CD4-positive, alpha-beta T cell treated with Interleukin-17A for 4 hours (primary cell): ENCODE data around the gene STEAP1.
"Not testable (repeated sequence)": the region's sequence is repeated elsewhere in the genome, so short reads cannot be mapped to it uniquely, and the experiment has no call there.

Experiments used
- DNase-seq: peaks from one replicate; pipeline ENCODE4 v3.0.0-alpha.2; 2020; ENCODE audit warnings: mixed read lengths

The STEAP1 gene

GRCh38 chr7:90175667-90176066 lies 21.4 kb downstream of the STEAP1 start:
- DNase-seq: no peak

DNA sequence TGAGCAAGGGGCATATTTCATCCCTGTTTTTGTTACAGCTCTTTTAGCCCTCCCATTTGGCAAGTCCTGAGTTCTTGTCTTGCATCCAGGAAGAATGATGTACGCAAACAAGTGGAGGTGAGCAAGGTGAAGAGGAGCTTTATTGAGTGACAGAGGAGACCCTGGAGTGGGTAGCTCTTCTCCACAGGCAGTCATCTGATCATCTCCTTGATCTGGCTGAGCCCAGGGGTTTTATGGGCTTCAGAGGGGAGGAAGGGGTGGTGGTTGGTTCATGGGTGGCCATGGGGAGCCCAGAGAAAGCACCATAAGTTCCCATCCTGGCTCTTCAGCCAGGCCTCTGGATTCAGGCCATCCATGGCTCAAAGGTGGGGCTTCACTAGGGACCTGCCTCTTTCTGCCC lies 21.9 kb downstream of the STEAP1 start:
- no peak for DNase-seq

GRCh38 chr7:90178166-90178565 lies 23.9 kb downstream of the STEAP1 start:
- no peak for DNase-seq

DNA sequence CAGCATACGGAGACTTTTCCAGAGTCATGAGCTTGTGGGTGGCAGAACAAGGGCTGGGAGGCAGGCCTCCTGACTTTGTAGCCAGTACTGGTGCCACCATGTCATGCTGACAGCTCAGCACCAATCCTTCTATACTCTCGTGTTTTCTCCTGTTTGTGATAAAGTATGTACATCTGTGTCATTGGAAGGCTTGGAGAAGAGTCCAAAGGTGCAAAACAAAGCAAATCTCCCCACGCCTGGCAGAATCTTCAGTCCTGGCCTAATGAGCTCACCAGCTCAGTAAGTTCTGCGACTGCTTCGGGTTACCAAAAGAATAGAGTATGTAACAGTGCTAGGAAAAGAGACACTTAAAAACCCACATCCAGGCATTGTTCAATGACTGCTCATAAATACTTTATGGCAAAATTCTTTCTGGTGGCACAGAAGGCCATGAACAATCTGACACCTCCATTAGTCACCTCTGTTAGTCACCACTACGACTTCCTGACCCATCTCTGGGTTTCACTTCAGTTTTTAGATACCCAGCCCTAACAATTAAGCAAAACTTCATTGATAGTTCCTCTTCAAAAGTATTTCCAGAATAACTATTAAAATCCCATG lies 24.5 kb downstream of the STEAP1 start:
- DNase-seq: no peak

GRCh38 chr7:90180011-90180585 lies 25.8 kb downstream of the STEAP1 start:
- DNase-seq: no peak

DNA sequence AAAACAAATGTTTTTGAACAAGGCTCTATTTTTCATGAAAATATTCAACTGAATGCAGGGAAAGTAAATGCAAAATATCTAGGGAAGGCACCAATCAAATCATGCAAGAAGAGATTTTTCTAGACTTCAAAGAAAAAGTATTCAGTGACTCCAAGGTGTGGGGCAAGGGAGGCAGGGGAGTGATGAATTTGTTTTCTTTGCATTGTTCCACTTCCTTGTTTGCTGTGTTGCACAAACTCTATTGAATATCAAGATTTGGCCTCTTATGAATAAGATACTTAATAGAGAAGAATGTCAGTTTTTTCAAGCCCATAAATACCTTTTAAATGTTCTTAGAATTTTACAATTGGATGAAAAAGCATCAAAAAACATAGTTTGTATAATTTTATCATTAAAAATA lies 26.4 kb downstream of the STEAP1 start:
- no peak for DNase-seq

- DNase-seq: no peak
Measured at GRCh38 chr7:90181485-90181884, 27.2 kb downstream of the STEAP1 start.

DNA sequence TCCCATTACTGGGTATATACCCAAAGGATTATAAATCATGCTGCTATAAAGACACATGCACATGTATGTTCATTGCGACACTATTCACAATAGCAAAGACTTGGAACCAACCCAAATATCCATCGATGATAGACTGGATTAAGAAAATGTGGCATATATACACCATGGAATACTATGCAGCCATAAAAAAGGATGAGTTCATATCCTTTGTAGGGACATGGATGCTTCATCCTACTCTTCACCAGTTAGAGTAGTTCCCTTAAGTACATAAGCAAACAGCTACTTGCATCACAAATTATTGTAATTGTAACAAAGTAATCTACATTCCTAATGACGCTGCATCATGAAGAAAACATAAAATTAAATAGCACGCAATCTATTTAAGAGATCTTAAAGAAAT lies 32.0 kb downstream of the STEAP1 start:
- not testable (repeated sequence) for DNase-seq

DNA sequence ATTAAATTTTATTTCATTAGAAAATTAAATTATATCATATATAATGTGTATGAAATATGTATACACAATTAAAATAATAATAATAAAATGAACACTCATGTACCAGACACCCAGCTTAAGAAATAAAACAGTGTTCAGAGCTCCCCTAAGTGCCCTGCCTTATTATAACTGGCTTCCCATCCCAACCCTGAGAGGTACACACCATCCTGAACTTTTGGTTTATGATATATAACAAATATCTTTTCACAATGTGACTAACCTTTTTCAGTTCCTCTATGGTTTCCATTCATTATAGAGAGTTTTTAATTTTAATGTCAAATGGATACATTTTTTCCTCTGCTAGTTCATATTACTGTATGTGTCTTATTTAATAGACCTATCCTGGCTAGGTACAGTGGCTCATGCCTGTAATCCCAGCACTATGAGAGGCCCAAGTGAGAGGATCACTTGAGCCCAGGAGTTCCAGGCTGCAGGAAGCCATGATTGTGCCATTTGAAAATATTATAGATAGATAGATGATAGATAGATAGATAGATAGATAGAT lies 33.3 kb downstream of the STEAP1 start:
- no peak for DNase-seq

- DNase-seq: no peak
Measured at GRCh38 chr7:90188281-90188680, 34.0 kb downstream of the STEAP1 start.

DNA sequence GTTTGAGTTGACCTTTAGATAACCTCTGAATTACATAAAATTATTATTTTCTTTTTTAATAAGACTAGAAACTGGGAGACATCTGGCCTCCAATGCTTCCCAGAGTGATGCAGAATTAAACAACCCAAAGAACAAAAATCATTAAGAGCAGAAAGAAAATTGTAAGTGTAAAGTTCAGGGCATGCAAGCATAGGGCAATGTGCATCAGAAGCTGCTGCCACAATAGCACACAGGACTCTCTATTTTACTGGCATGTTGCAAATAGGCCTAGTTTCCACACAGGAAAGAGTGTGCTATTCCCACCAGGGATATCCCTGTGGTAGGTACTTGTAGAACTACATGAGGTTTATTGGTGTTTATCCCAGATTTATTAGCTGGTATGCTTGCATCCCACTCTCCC lies 36.7 kb downstream of the STEAP1 start:
- DNase-seq: no peak

DNA sequence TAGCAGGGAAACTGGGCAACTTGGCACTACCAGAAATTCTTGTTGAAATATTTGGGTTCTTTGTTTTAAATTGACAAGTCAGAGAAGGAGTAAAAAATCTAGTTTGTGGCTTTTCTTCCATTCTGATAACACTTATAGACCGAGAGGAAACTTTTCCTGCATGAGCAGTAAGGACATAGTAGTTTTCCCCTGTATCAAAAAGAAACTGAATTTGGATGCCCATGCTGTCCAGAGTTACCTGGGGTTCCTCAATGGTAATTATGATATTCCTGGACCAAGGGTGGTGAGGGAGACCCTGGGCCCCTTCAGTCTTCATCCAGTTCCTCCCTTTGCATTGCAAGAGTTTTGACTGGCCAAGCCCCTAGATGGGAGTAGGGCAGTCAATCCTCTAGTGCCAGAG lies 37.4 kb downstream of the STEAP1 start:
- DNase-seq: no peak

DNA sequence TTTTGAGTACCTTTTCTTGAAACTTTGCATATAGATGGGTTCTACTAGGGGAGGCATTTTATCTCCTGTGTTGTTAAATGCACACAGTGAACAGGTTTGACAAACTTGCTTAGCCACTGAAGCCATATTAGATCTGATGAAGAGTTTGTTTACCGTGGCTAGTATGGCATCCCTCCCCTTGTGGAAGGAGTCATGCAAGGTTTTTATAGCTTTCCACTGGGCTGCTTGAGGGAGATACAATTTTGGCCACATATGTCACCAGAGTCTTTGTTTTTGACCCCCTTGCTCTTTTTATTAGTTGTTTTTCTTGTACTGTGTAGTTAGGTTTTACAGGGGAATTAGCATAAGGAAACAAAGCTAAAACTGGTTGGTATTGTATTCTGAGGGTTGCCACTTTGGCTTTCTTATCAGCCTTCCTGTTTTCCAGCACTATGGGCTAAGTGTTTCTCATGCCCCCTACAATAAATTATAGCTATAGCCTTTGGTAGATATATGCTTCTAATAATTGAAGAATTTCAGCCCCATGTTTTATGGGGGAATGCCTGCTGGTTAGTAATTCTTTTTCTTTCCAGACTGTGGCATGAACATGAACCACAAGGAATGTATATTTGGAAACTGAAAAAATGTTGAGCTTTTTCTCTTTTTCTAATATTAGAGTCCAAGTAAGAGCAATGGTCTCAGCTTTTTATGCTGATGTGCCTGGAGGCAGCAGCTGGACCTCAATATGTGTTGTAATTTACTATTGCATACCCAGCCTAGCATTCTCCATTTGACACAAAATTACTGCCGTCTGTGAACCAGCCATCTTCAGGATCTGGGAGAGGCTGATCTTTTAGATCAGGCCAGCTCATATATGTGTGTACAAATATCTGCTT lies 38.8 kb downstream of the STEAP1 start:
- DNase-seq: no peak

DNA sequence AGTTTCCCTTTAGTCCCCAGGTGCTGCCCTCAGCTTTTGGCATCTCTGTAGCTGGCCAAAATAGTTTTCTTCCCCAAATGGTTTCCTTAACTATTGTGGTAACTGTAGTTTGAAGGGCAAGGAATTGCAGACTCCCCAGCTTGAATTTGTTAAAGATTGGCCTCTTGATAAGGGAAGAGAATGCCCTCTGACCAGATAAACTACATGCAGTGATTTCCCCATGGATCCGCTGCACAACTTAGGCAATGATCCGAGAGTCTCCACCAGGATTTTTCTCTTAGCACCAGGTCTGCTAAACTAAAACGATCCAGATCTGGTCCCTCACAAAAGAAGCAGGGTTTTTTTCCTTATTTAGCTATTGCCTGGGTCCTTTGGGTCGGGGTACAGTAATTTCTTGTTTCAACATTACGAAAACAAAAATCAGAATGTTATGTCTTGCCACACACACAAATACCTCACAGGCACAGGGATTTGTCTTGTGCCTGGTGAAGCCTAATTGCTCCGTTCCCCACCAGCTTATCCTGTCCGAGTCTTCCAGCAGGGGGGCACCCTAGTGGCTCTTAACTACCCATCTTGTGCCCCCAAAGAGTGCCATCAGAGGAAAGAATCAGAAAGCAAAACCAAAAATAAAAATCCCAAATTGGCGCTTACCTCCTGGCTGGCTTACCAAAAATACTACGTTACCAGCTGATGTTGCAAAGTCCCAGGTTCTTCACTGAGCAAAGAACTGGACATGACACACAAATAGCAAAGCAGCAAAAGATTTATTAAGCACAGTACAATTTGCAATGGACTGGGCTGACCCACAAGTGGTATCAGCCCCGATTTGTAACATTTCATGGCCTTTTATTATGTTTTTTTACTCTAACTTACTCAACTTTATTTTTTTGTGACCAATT lies 40.9 kb downstream of the STEAP1 start:
- no peak for DNase-seq

DNA sequence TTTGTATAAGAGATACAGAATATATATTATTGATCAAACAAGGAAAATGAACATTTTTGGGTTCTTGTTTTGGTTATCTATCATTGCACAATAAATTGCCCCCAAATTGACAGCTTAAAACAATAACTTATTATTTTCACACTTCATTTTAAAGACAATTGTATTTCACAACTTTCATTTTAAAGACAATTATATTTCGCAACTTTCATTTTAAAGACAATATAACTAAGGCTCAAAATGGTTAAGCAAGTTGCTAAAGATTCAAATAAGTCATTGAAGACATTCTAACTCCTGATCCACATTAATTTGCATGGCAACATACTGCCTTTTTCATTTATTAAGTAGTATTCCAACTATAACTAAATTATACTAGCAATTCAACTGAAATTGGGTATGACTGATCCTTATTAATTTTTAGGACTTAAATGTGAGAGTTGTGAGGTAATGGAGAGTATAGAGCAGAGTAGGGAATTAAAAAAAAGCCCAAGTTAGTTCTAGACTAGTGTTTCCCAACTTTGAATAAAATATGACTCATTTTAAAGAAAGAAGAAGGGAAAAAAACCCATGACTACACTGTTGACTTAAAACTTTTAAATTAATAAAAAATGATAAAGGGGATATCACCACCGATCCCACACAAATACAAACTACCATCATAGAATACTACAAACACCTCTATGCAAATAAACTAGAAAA lies 47.4 kb downstream of the STEAP1 start:
- no peak for DNase-seq

- DNase-seq: no peak
Measured at GRCh38 chr7:90207956-90208355, 53.7 kb downstream of the STEAP1 start.

- no peak for DNase-seq
Measured at GRCh38 chr7:90209776-90210175, 55.5 kb downstream of the STEAP1 start.

GRCh38 chr7:90210475-90210874 lies 56.2 kb downstream of the STEAP1 start:
- no peak for DNase-seq

GRCh38 chr7:90210981-90211380 lies 56.7 kb downstream of the STEAP1 start:
- no peak for DNase-seq

DNA sequence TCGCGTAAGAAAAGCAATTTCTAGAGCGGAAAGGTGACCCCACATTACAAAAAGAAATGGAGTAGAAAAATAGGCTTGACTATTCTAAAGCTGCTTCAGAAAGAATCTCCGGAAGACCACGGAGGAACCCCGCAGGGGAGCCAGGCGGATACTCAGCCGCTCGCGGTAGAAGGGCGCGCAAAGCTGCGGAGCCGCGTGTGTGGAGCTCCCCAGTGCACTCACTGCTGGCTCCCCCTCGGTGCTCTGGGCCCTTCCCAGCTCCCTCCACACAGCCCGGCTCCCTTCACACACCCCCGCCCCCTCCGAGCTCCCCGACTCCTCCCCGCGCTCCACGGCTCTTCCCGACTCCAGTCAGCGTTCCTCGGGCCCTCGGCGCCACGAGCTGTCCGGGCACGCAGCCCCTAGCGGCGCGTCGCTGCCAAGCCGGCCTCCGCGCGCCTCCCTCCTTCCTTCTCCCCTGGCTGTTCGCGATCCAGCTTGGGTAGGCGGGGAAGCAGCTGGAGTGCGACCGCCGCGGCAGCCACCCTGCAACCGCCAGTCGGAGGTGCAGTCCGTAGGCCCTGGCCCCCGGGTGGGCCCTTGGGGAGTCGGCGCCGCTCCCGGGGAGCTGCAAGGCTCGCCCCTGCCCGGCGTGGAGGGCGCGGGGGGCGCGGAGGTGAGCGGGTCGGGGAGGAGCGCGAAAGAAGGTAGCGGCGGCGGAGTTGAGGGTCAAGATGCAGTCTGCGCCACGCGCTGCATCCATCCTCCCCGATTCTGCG lies 57.3 kb downstream of the STEAP1 start, which contains the start of gene STEAP2:
Gene STEAP2, plus strand, starts transcription at position 350 of the 758 bp plus-strand sequence. CDS start 13,343 bp downstream, outside the sequence.
- no peak for DNase-seq

GRCh38 chr7:90212149-90212495 lies 57.9 kb downstream of the STEAP1 start:
- no peak for DNase-seq
